K562 (cell line): ENCODE measurements around the gene SPATA12. TPM values are rescaled to one million over a fixed set of nuclear protein-coding genes. Genes with fewer than 3 reads are reported as not detected.

Experiments
- ATAC-seq: fragments of 200-7000 bp; cut with Tn5 transposase; 3 replicates; pipeline ENCODE4 v1.9.1; 2020; ENCODE audit warnings: moderate library complexity
- BruUV-seq: library from RNA; stranded (reverse); fragments of 400-500 nt; replicated peaks from 2 replicates; lab custom pipeline; 2021; lab: Mats Ljungman, UMichigan
- CTCF ChIA-PET: fragments of 300-600 bp; formaldehyde crosslinking; extraction: SDS; loops from one replicate; lab custom pipeline; 2021; ENCODE audit warnings: low intra/inter-chr PET ratio; lab: Yijun Ruan, JAX
- POLR2A ChIA-PET: fragments of 300-600, 350-650 bp; sonication (Branson Sonifier 250); formaldehyde crosslinking; extraction: SDS; loops from one replicate; lab custom pipeline; 2021; ENCODE audit warnings: antibody characterized with exemption, inconsistent platforms; lab: Yijun Ruan, JAX
- DNase-seq, 4 experiments: peaks; one replicate each; pipeline versions ENCODE4 v3.0.0 to v3.0.0-alpha.2; 2011 to 2018; ENCODE audit warnings: low spot score in 3 of 4, mixed read lengths in 3 of 4; ENCODE audit errors: extremely low read depth in 1 of 4
- FAIRE-seq: peaks from 2 replicates; lab custom pipeline; 2011; peaks lifted over from hg19 to GRCh38; lab: Jason Lieb, UNC
- H2AFZ ChIP-seq: 2 replicates; pipeline ENCODE4 v1.6.0; 2011; ENCODE audit warnings: low read depth, low read length, control low read depth, inconsistent platforms
- H3K27ac ChIP-seq: fragments of 200-600 bp; 3 replicates; pipeline ENCODE4 v1.8.0; 2011; ENCODE audit warnings: low read depth, mild to moderate bottlenecking, control low read depth, inconsistent platforms, low read length, moderate library complexity, mixed read lengths; ENCODE audit errors: extremely low read depth
- H3K27me3 ChIP-seq, 2 experiments: fragments of 300-600 bp in 1 of 2; 2 replicates in 1 of 2; 3 replicates in 1 of 2; pipeline versions ENCODE4 v1.6.0 to v1.8.0; 2011; ENCODE audit warnings: inconsistent platforms in 2 of 2, low read length in 2 of 2, mild to moderate bottlenecking in 1 of 2, mixed read lengths in 1 of 2, moderate library complexity in 1 of 2; ENCODE audit not compliant: control insufficient read depth in 2 of 2, insufficient read depth in 2 of 2
- H3K36me3 ChIP-seq: fragments of 300-600 bp; 3 replicates; pipeline ENCODE4 v1.8.0; 2011; ENCODE audit warnings: mild to moderate bottlenecking, low read length, inconsistent platforms; ENCODE audit not compliant: control insufficient read depth, insufficient read depth
- H3K4me1 ChIP-seq, 2 experiments: fragments of 200-600 bp in 1 of 2; replicated peaks in 1 of 2; 2 replicates in 1 of 2; 3 replicates in 1 of 2; pipeline versions ENCODE4 v1.5.1 to v1.8.0; 2011; ENCODE audit warnings: inconsistent platforms in 2 of 2, low read length in 2 of 2, mild to moderate bottlenecking in 1 of 2, mixed read lengths in 1 of 2, moderate library complexity in 1 of 2; ENCODE audit not compliant: control insufficient read depth in 2 of 2, insufficient read depth in 2 of 2
- H3K4me2 ChIP-seq: 2 replicates; pipeline ENCODE4 v1.6.1; 2011; ENCODE audit warnings: low read length, control low read depth, inconsistent platforms, mixed read lengths; ENCODE audit not compliant: insufficient read depth
- H3K4me3 ChIP-seq: fragments of 200-600 bp; sonication (generic), shearing (Covaris generic); 2 replicates; pipeline ENCODE4 v1.5.1; 2016; ENCODE audit warnings: control low read depth, inconsistent platforms
- H3K79me2 ChIP-seq: fragments of 200-600 bp; 3 replicates; pipeline ENCODE4 v1.8.0; 2011; ENCODE audit warnings: low read length, inconsistent platforms; ENCODE audit not compliant: control insufficient read depth, insufficient read depth
- H3K9ac ChIP-seq, 2 experiments: 2 replicates each; pipeline versions ENCODE4 v1.6.0 to v1.6.1; 2011; ENCODE audit warnings: low read depth in 2 of 2, low read length in 2 of 2, control low read depth in 1 of 2, inconsistent platforms in 1 of 2, mild to moderate bottlenecking in 1 of 2, mixed read lengths in 1 of 2; ENCODE audit not compliant: insufficient read depth in 1 of 2
- H3K9me1 ChIP-seq: one replicate; pipeline ENCODE4 v1.6.0; 2011; ENCODE audit warnings: inconsistent platforms, mild to moderate bottlenecking, low read length, moderate library complexity; ENCODE audit not compliant: control insufficient read depth, insufficient read depth
- H3K9me3 ChIP-seq: replicated peaks from 2 replicates; pipeline ENCODE4 v1.5.1; 2011; ENCODE audit warnings: low read depth, low read length, inconsistent platforms; ENCODE audit not compliant: control insufficient read depth, insufficient read depth
- H4K20me1 ChIP-seq: replicated peaks from 2 replicates; pipeline ENCODE4 v1.6.1; 2011; ENCODE audit warnings: low read length, inconsistent platforms, mixed read lengths; ENCODE audit not compliant: control insufficient read depth, insufficient read depth
- NFIC ChIP-seq: fragments of 450-650 bp; IDR thresholded peaks from 2 replicates; pipeline ENCODE4 v1.6.1; 2017; ENCODE audit warnings: mild to moderate bottlenecking, inconsistent platforms
- SMARCC2 ChIP-seq: fragments of 450-650 bp; IDR thresholded peaks from 2 replicates; pipeline ENCODE4 v1.6.1; 2017; ENCODE audit warnings: antibody characterized with exemption, moderate library complexity, mild to moderate bottlenecking, low read depth
- SNRNP70 ChIP-seq: fragments of 200-400 bp; formaldehyde crosslinking; optimal IDR thresholded peaks from 2 replicates; pipeline ENCODE3; 2017; ENCODE audit warnings: low read depth, low read length
- ZNF407 ChIP-seq: fragments of 450-650 bp; IDR thresholded peaks from 2 replicates; pipeline ENCODE4 v1.6.1; 2016; ENCODE audit warnings: low read depth
- ZNF584 ChIP-seq: fragments of 200-800 bp; sonication (Bioruptor generic); IDR thresholded peaks from 2 replicates; pipeline ENCODE4 v1.6.1; 2016; ENCODE audit warnings: low read depth, mild to moderate bottlenecking, missing genetic modification characterization, missing compliant biosample characterization
- WGBS: fragments of 100-300 bp; shearing (Covaris generic); methylation state at CpG from one replicate; pipeline ENCODE4 v1.1.6; 2016; ENCODE audit warnings: low coverage, mixed read lengths; ENCODE audit not compliant: insufficient coverage; ENCODE audit errors: missing lambda C conversion rate; 5-methylcytosine and 5-hydroxymethylcytosine counted together
- in situ Hi-C: fragments of 300-500 bp; cut with MboI; formaldehyde crosslinking; loops from 4 replicates; pipeline ENCODE4 v1.15.0; 2018; ENCODE audit warnings: inconsistent platforms, mixed read lengths
- intact Hi-C: fragments of 100-400 bp; cut with micrococcal nuclease; formaldehyde crosslinking; loops from 2 replicates; pipeline ENCODE4 v1.14.2; 2022
- polyA plus RNA-seq, 8 experiments: library from polyadenylated mRNA; depleted of rRNA in 4 of 8; stranded (reverse) in 5 of 8; unstranded in 3 of 8; fragments of >200 nt; fragmentation: Nextera tagmentation in 2 of 8; fragmentation: Illumina TruSeq in 1 of 8; extraction: Ambion mirVana in 2 of 8; extraction: Trizol in 1 of 8; gene quantifications; 2 replicates each; pipeline versions ENCODE4 v1.2.1 to v1.2.3, GENCODE V29; 2011 to 2014; ENCODE audit warnings: inconsistent platforms in 1 of 8, missing spikeins in 1 of 8
- total RNA-seq, 7 experiments: library from RNA; depleted of rRNA in 6 of 7; stranded (reverse); fragments of >200 nt in 6 of 7; fragmentation: Illumina TruSeq in 2 of 7; extraction: Trizol in 2 of 7; gene quantifications; 2 replicates each; pipeline versions ENCODE4 v1.2.1 to v1.2.3, GENCODE V29; 2011 to 2021; ENCODE audit warnings: low replicate concordance in 1 of 7
- TF ChIP-seq, protein P1 (sequence below), 2 experiments: IDR thresholded peaks in 1 of 2; conservative IDR thresholded peaks in 1 of 2; 2 replicates each; pipeline ENCODE4 v1.6.1; 2016; ENCODE audit warnings: low read depth in 2 of 2, mild to moderate bottlenecking in 1 of 2, missing compliant biosample characterization in 1 of 2, missing genetic modification characterization in 1 of 2, moderate library complexity in 1 of 2

Gene SPATA12
- total and polyA plus RNA-seq, 9 of the 15 experiments (the other 6 are each of a cell fraction or from before 2014, with no cell fraction given): not detected

GRCh38 chr3:57098418-57099310 lies 38.2 kb downstream of the SPATA12 start:
- Histone ChIP-seq H3K79me2 (no peaks in the 10 kb centered on the region), H3K9me3 (no peaks in the 10 kb centered on the region), H3K27me3 (peaks cover 0 to 22% of the 10 kb centered on the region in 2 experiments; a peak in 2 of 5 replicates), H3K9me1 (no peaks in the 10 kb centered on the region), H3K4me1 (no peaks in the 10 kb centered on the region; a peak in 1 of 5 replicates), H3K4me3 (no peak overlapping the region), H3K27ac (no peak overlapping the region), H4K20me1 (no peaks in the 10 kb centered on the region), H3K9ac (no peak overlapping the region), H3K36me3 (no peaks in the 10 kb centered on the region), H3K4me2 (no peak overlapping the region), H2AFZ (no peak overlapping the region)
- ATAC-seq: no peak
- in situ Hi-C loops: no loop called here
- TF ChIP-seq SNRNP70: no peak
- TF ChIP-seq, protein P1, sequence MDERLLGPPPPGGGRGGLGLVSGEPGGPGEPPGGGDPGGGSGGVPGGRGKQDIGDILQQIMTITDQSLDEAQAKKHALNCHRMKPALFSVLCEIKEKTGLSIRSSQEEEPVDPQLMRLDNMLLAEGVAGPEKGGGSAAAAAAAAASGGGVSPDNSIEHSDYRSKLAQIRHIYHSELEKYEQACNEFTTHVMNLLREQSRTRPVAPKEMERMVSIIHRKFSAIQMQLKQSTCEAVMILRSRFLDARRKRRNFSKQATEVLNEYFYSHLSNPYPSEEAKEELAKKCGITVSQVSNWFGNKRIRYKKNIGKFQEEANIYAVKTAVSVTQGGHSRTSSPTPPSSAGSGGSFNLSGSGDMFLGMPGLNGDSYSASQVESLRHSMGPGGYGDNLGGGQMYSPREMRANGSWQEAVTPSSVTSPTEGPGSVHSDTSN (CRISPR knock-in tag; IDR thresholded peaks at IDR 0.05; ENCODE audit: low read depth): no peak
- TF ChIP-seq, protein P1 (tag; conservative IDR thresholded peaks at IDR 0.05; ENCODE audit: low read depth): no peak
- TF ChIP-seq ZNF407: no peak
- TF ChIP-seq ZNF584 (CRISPR knock-in tag): no peak
- TF ChIP-seq SMARCC2: no peak
- peak; percentile 53 for TF ChIP-seq NFIC
- 9% methylated on average over 6 of the region's 6 CpGs for WGBS
- CTCF ChIA-PET: interaction anchor here (1.7 kb wide), 1 partner anchor 103 kb away, joined by 4 read pairs; no protein-coding TSS in a partner anchor
- intact Hi-C loops: no loop called here
- DNase-seq: no peak
- POLR2A ChIA-PET: no interaction called here
- FAIRE-seq: no peak
- BruUV-seq: no TSS peak
